H9 (cell line): ENCODE results near the gene CUEDC2. TPM values are rescaled to one million over a fixed set of nuclear protein-coding genes. Genes with fewer than 3 reads are reported as not detected.

Source experiments
- DNase-seq: peaks from one replicate; pipeline ENCODE4 v3.0.0-alpha.2; 2017
- H2AFZ ChIP-seq: one replicate; pipeline ENCODE4 v1.6.1; 2013; ENCODE audit warnings: mild to moderate bottlenecking, low read length, control low read depth, moderate library complexity
- H2AK5ac ChIP-seq: 2 replicates; pipeline ENCODE4 v1.6.1; 2013; ENCODE audit warnings: low read length, control low read depth, mixed read lengths; ENCODE audit not compliant: insufficient read length
- H2BK120ac ChIP-seq: one replicate; pipeline ENCODE4 v1.6.1; 2013; ENCODE audit warnings: low read depth, mild to moderate bottlenecking, low read length, control low read depth, inconsistent platforms; ENCODE audit not compliant: poor library complexity, severe bottlenecking
- H2BK12ac ChIP-seq: 2 replicates; pipeline ENCODE4 v1.6.1; 2013; ENCODE audit warnings: low read length, control low read depth, mixed read lengths, low read depth; ENCODE audit not compliant: insufficient read length
- H2BK15ac ChIP-seq: 2 replicates; pipeline ENCODE4 v1.6.1; 2013; ENCODE audit warnings: low read depth, low read length, control low read depth
- H2BK20ac ChIP-seq: one replicate; pipeline ENCODE4 v1.6.1; 2013; ENCODE audit warnings: low read depth, mild to moderate bottlenecking, low read length, control low read depth, inconsistent platforms; ENCODE audit not compliant: poor library complexity, severe bottlenecking
- H2BK5ac ChIP-seq: 2 replicates; pipeline ENCODE4 v1.6.1; 2013; ENCODE audit warnings: low read length, control low read depth, mixed read lengths; ENCODE audit not compliant: insufficient read length
- H3K14ac ChIP-seq: 2 replicates; pipeline ENCODE4 v1.6.1; 2013; ENCODE audit warnings: low read length, control low read depth; ENCODE audit not compliant: insufficient read depth
- H3K18ac ChIP-seq: 2 replicates; pipeline ENCODE4 v1.6.1; 2013; ENCODE audit warnings: low read depth, mild to moderate bottlenecking, mixed read lengths, low read length, control low read depth; ENCODE audit not compliant: insufficient read length
- H3K23ac ChIP-seq: 2 replicates; pipeline ENCODE4 v1.6.1; 2013; ENCODE audit warnings: low read length, control low read depth, mixed read lengths, low read depth; ENCODE audit not compliant: insufficient read length
- H3K23me2 ChIP-seq: 2 replicates; pipeline ENCODE4 v1.6.1; 2013; ENCODE audit warnings: low read depth, mild to moderate bottlenecking, mixed read lengths, low read length, control low read depth; ENCODE audit not compliant: insufficient read length, poor library complexity, severe bottlenecking
- H3K27ac ChIP-seq: 2 replicates; pipeline ENCODE4 v1.5.1; 2013; ENCODE audit warnings: low read length, control low read depth, mixed read lengths, low read depth; ENCODE audit not compliant: insufficient read length
- H3K27me3 ChIP-seq: 2 replicates; pipeline ENCODE4 v1.6.1; 2013; ENCODE audit warnings: low read length, control low read depth, inconsistent platforms; ENCODE audit not compliant: insufficient read depth
- H3K4ac ChIP-seq: 2 replicates; pipeline ENCODE4 v1.6.1; 2013; ENCODE audit warnings: low read depth, mild to moderate bottlenecking, control low read depth, inconsistent platforms, low read length, moderate library complexity
- H3K4me1 ChIP-seq: 2 replicates; pipeline ENCODE4 v1.6.1; 2013; ENCODE audit warnings: low read length, control low read depth, inconsistent platforms; ENCODE audit not compliant: insufficient read depth
- H3K4me2 ChIP-seq: 2 replicates; pipeline ENCODE4 v1.6.1; 2013; ENCODE audit warnings: low read length, control low read depth, mixed read lengths; ENCODE audit not compliant: insufficient read length, insufficient read depth
- H3K56ac ChIP-seq: 2 replicates; pipeline ENCODE4 v1.6.1; 2013; ENCODE audit warnings: low read depth, mild to moderate bottlenecking, mixed read lengths, low read length, control low read depth; ENCODE audit not compliant: insufficient read length
- H3K79me1 ChIP-seq: 2 replicates; pipeline ENCODE4 v1.6.1; 2013; ENCODE audit warnings: low read depth, mild to moderate bottlenecking, moderate library complexity, low read length, control low read depth, inconsistent platforms; ENCODE audit not compliant: insufficient read depth, poor library complexity, severe bottlenecking
- H3K79me2 ChIP-seq: 2 replicates; pipeline ENCODE4 v1.6.1; 2013; ENCODE audit warnings: low read length, control low read depth, inconsistent platforms; ENCODE audit not compliant: insufficient read depth
- H3K9ac ChIP-seq: 2 replicates; pipeline ENCODE4 v1.6.1; 2013; ENCODE audit warnings: low read length, control low read depth, mixed read lengths; ENCODE audit not compliant: insufficient read length; ENCODE audit errors: extremely low read depth
- H3K9me3 ChIP-seq: one replicate; pipeline ENCODE4 v1.6.1; 2013; ENCODE audit warnings: low read depth, low read length, inconsistent platforms; ENCODE audit not compliant: control insufficient read depth
- H3T11ph ChIP-seq: one replicate; pipeline ENCODE4 v1.6.1; 2013; ENCODE audit warnings: mild to moderate bottlenecking, low read length, control low read depth, inconsistent platforms
- H4K20me1 ChIP-seq: one replicate; pipeline ENCODE4 v1.6.1; 2013; ENCODE audit not compliant: control insufficient read depth, insufficient read length, insufficient read depth
- H4K5ac ChIP-seq: 2 replicates; pipeline ENCODE4 v1.6.1; 2013; ENCODE audit warnings: low read depth, mild to moderate bottlenecking, mixed read lengths, low read length, control low read depth; ENCODE audit not compliant: insufficient read length
- H4K8ac ChIP-seq: replicated peaks from 2 replicates; pipeline ENCODE4 v1.6.1; 2013; ENCODE audit warnings: low read length, control low read depth, mixed read lengths, low read depth; ENCODE audit not compliant: insufficient read length
- H4K91ac ChIP-seq: 2 replicates; pipeline ENCODE4 v1.6.1; 2013; ENCODE audit warnings: low read depth, mild to moderate bottlenecking, moderate library complexity, mixed read lengths, low read length, control low read depth; ENCODE audit not compliant: insufficient read length
- H3K27ac Mint-ChIP-seq, 3 experiments: 2 replicates in 2 of 3; 3 replicates in 1 of 3; pipeline ENCODE4 v1.8.0; 2020 to 2021; ENCODE audit warnings: mixed read lengths in 3 of 3, mild to moderate bottlenecking in 1 of 3, moderate library complexity in 1 of 3
- H3K27me3 Mint-ChIP-seq: 2 replicates; pipeline ENCODE4 v1.8.0; 2021; ENCODE audit warnings: low read depth, mild to moderate bottlenecking, moderate library complexity, mixed read lengths
- H3K36me3 Mint-ChIP-seq, 3 experiments: 2 replicates in 2 of 3; 3 replicates in 1 of 3; pipeline ENCODE4 v1.8.0; 2020 to 2021; ENCODE audit warnings: low read depth in 3 of 3, mixed read lengths in 3 of 3; ENCODE audit not compliant: insufficient read depth in 1 of 3
- H3K4me1 Mint-ChIP-seq, 2 experiments: 2 replicates each; pipeline ENCODE4 v1.8.0; 2020; ENCODE audit warnings: mixed read lengths in 2 of 2
- H3K4me3 Mint-ChIP-seq, 2 experiments: 2 replicates in 1 of 2; 3 replicates in 1 of 2; pipeline ENCODE4 v1.8.0; 2020 to 2021; ENCODE audit warnings: mild to moderate bottlenecking in 2 of 2, mixed read lengths in 2 of 2, moderate library complexity in 1 of 2
- H3K9me3 Mint-ChIP-seq, 2 experiments: 2 replicates in 1 of 2; 3 replicates in 1 of 2; pipeline ENCODE4 v1.8.0; 2020; ENCODE audit warnings: mild to moderate bottlenecking in 2 of 2, mixed read lengths in 2 of 2, moderate library complexity in 1 of 2
- CTCF ChIP-seq: fragments of 200-600 bp; sonication (generic); conservative IDR thresholded peaks from 3 replicates; pipeline ENCODE4 v1.8.0; 2021; ENCODE audit warnings: antibody characterized with exemption, mild to moderate bottlenecking
- WGBS: extraction: QIAGEN DNeasy Blood & Tissue Kit; methylation state at CpG from one replicate; pipeline ENCODE4 v1.1.7; 2013; ENCODE audit warnings: missing lambda C conversion rate, low lambda C conversion rate, mixed read lengths; ENCODE audit not compliant: insufficient read length; ENCODE audit errors: extremely low coverage; 5-methylcytosine and 5-hydroxymethylcytosine counted together
- total RNA-seq: library from RNA; stranded (reverse); gene quantifications from 2 replicates; pipeline ENCODE4 v1.2.1, GENCODE V29; 2021

The CUEDC2 gene
- total RNA-seq, 1 experiment from 2014 or later: 41.2 TPM

- Histone ChIP-seq H2AK5ac (no peak overlapping the region), H2BK15ac (no peak overlapping the region), H3K4me2 (peak overlapping the region; percentile 83), H3K14ac (no peak overlapping the region), H2BK5ac (no peak overlapping the region), H3K27me3 (no peaks in the 10 kb centered on the region), H4K8ac (no peak overlapping the region), H3K27ac (no peak overlapping the region), H3T11ph (no peak overlapping the region), H4K91ac (no peak overlapping the region), H3K4me1 (peaks cover 3% of the 10 kb centered on the region), H2AFZ (no peak overlapping the region), H4K5ac (no peak overlapping the region), H3K79me2 (no peaks in the 10 kb centered on the region), H3K18ac (no peak overlapping the region), H3K56ac (no peak overlapping the region), H3K9ac (no peak overlapping the region), H3K23me2 (peaks cover 10% of the 10 kb centered on the region), H3K9me3 (no peaks in the 10 kb centered on the region), H3K23ac (no peak overlapping the region), H2BK120ac (no peak overlapping the region), H2BK20ac (no peak overlapping the region), H4K20me1 (no peaks in the 10 kb centered on the region), H3K79me1 (no peaks in the 10 kb centered on the region), H3K4ac (no peak overlapping the region), H2BK12ac (no peak overlapping the region)
- H3K27me3 Mint-ChIP-seq: peaks cover 16% of the 10 kb centered on the region
- peaks cover 0 to 4% (median 0%) of the 10 kb centered on the region in 3 experiments; a peak in 4 of 7 replicates for H3K36me3 Mint-ChIP-seq
- no peak overlapping the region for H3K27ac Mint-ChIP-seq
- peak overlapping the region in 1 of 2 experiments; percentile 95; a peak in 1 of 5 replicates for H3K4me3 Mint-ChIP-seq
- no peak for DNase-seq
- TF ChIP-seq CTCF: no peak
- WGBS: no CpG with 5 or more reads among the region's 10 CpGs
- peaks cover 41 to 46% of the 10 kb centered on the region in 2 experiments for H3K4me1 Mint-ChIP-seq
- no peaks in the 10 kb centered on the region for H3K9me3 Mint-ChIP-seq
Measured at GRCh38 chr10:102463983-102464382, 31.6 kb upstream of the CUEDC2 start.
